Muscle of leg (tissue), 11 donors: ENCODE data around the gene PPM1J. TPM values are rescaled to one million over a fixed set of nuclear protein-coding genes. Genes with fewer than 3 reads are reported as not detected.
A peak's percentile ranks its signal among the peaks of the same experiment; 100 is the strongest.
"Not testable (repeated sequence)": the region's sequence is repeated elsewhere in the genome, so short reads cannot be mapped to it uniquely, and the experiment has no call there.

ENCODE experiments used
- DNase-seq: peaks from one replicate; pipeline ENCODE4 v3.0.0; 2013
- H3K27ac ChIP-seq: one replicate; pipeline ENCODE4 v1.5.1; 2013; ENCODE audit warnings: mild to moderate bottlenecking, low read length, control low read depth
- H3K27me3 ChIP-seq: one replicate; pipeline ENCODE4 v1.6.1; 2013; ENCODE audit warnings: low read length; ENCODE audit not compliant: control insufficient read depth, insufficient read depth
- H3K36me3 ChIP-seq: one replicate; pipeline ENCODE4 v1.6.1; 2013; ENCODE audit warnings: low read length; ENCODE audit not compliant: control insufficient read depth, insufficient read depth
- H3K4me1 ChIP-seq: one replicate; pipeline ENCODE4 v1.6.1; 2013; ENCODE audit warnings: low read length; ENCODE audit not compliant: control insufficient read depth, insufficient read depth
- H3K4me3 ChIP-seq: one replicate; pipeline ENCODE4 v1.5.1; 2013; ENCODE audit warnings: low read length, control low read depth
- H3K9me3 ChIP-seq: replicated peaks from 2 replicates; pipeline ENCODE4 v1.6.1; 2013; ENCODE audit warnings: low read depth, low read length; ENCODE audit not compliant: control insufficient read depth
- WGBS: methylation state at CpG from one replicate; pipeline ENCODE4 v1.1.5; 2013; ENCODE audit warnings: missing lambda C conversion rate; ENCODE audit not compliant: insufficient coverage; 5-methylcytosine and 5-hydroxymethylcytosine counted together
- polyA plus RNA-seq, 8 donors: library from polyadenylated mRNA; unstranded; fragments of 120-200 nt; gene quantifications; one replicate each; pipeline versions ENCODE4 v1.2.1 to v1.2.3, GENCODE V29; 2013; ENCODE audit warnings: inconsistent platforms in 1 of 8, low replicate concordance in 1 of 8; ENCODE audit not compliant: insufficient read length in 8 of 8, insufficient read depth in 1 of 8
- total RNA-seq: library from RNA; stranded (reverse); fragments of 120-200 nt; gene quantifications from one replicate; pipeline ENCODE4 v1.2.4, GENCODE V29; 2013

PPM1J gene
- total and polyA plus RNA-seq, 9 donors, result 1.0 to 3.9 (median 2.9) TPM

GRCh38 chr1:112722601-112723510, 7.7 kb upstream of the PPM1J start:
- Histone ChIP-seq H3K27me3 (peaks cover 16% of the 10 kb centered on the region), H3K9me3 (no peaks in the 10 kb centered on the region), H3K4me1 (peaks cover 20% of the 10 kb centered on the region), H3K4me3 (peak overlapping the region; percentile 25), H3K27ac (peak overlapping the region; percentile 47), H3K36me3 (no peaks in the 10 kb centered on the region)
- 6% methylated on average over 27 of the region's 35 CpGs for WGBS
- DNase-seq, result peak; percentile 61

- WGBS, result 57% methylated on average over 7 of the region's 10 CpGs
- Histone ChIP-seq H3K27ac (no peak overlapping the region), H3K27me3 (peaks cover 19% of the 10 kb centered on the region), H3K4me1 (peaks cover 20% of the 10 kb centered on the region), H3K4me3 (no peak overlapping the region), H3K9me3 (no peaks in the 10 kb centered on the region), H3K36me3 (no peaks in the 10 kb centered on the region)
- no peak for DNase-seq
Observed at GRCh38 chr1:112721966-112722524, 6.9 kb upstream of the PPM1J start.

DNA sequence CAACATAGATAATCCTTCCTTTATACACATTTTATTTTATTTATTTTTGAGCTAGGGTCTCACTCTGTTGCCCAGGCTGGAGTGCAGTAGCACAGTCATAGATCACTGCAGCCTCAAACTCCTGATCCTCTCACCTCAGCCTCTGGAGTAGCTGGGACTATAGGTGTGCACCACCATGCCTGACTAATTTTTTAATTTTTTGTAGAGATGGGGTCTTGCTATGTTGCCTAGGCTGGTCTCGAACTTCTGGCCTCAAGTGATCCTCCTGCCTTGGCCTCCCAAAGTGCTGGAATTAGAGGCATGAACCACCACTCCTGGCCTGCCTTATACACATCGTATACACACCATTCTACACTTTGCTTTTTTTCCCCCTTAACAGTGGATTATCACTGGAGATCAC, 6.2 kb upstream of the PPM1J start:
- H3K36me3 ChIP-seq, H3K9me3 ChIP-seq, H3K27ac ChIP-seq, H3K4me3 ChIP-seq, DNase-seq: not testable (repeated sequence)
- Histone ChIP-seq H3K27me3 (peaks cover 19% of the 10 kb centered on the region), H3K4me1 (peaks cover 23% of the 10 kb centered on the region)
- WGBS, result 80% methylated on average over 1 of the region's 2 CpGs

DNA sequence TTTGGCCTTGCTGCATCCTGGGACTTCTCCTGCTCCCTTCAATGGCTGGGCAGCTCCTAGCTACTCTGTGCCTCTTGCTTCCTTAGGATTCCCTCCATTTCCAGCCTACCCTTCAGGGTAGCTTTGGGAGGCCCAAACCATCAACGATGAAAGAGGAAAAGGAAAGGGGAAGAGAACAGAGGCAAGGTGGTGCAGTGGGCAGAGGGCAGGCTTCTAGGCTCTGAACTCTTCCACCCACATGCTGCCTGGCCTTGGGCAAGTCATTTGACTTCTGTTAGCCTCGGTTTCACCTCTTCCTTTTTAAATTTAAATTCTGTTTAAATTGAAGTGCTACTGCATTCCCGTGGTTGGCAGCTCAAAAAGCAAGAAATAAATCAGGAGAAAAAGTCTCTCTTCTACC, 5.7 kb upstream of the PPM1J start:
- Histone ChIP-seq H3K36me3 (no peaks in the 10 kb centered on the region), H3K9me3 (no peaks in the 10 kb centered on the region), H3K4me3 (no peak overlapping the region), H3K27ac (no peak overlapping the region), H3K27me3 (peaks cover 19% of the 10 kb centered on the region), H3K4me1 (peaks cover 28% of the 10 kb centered on the region)
- no CpG with 5 or more reads among the region's 3 CpGs for WGBS
- no peak for DNase-seq

GRCh38 chr1:112719706-112720105, 4.6 kb upstream of the PPM1J start:
- Histone ChIP-seq H3K4me1 (peaks cover 35% of the 10 kb centered on the region), H3K4me3 (no peak overlapping the region), H3K9me3 (no peaks in the 10 kb centered on the region), H3K27me3 (peaks cover 21% of the 10 kb centered on the region), H3K27ac (no peak overlapping the region), H3K36me3 (no peaks in the 10 kb centered on the region)
- WGBS, result no CpG with 5 or more reads among the region's 2 CpGs
- DNase-seq, result no peak

GRCh38 chr1:112718691-112719418, 3.7 kb upstream of the PPM1J start:
- peaks cover 44% of the 10 kb centered on the region for H3K4me1 ChIP-seq
- H3K27me3 ChIP-seq, result peaks cover 29% of the 10 kb centered on the region
- H3K9me3 ChIP-seq, result no peaks in the 10 kb centered on the region
- WGBS, result 14% methylated on average over 43 of the region's 44 CpGs
- H3K4me3 ChIP-seq, result no peak overlapping the region
- no peak overlapping the region for H3K27ac ChIP-seq
- peak; percentile 71 for DNase-seq
- H3K36me3 ChIP-seq, result no peaks in the 10 kb centered on the region

GRCh38 chr1:112717263-112717873, 2.2 kb upstream of the PPM1J start:
- no peaks in the 10 kb centered on the region for H3K36me3 ChIP-seq
- peaks cover 33% of the 10 kb centered on the region for H3K4me1 ChIP-seq
- no peaks in the 10 kb centered on the region for H3K9me3 ChIP-seq
- 67% methylated on average over 1 of the region's 2 CpGs for WGBS
- peaks cover 41% of the 10 kb centered on the region for H3K27me3 ChIP-seq
- no peak overlapping the region for H3K4me3 ChIP-seq
- no peak for DNase-seq
- no peak overlapping the region for H3K27ac ChIP-seq

- Histone ChIP-seq H3K27me3 (peaks cover 52% of the 10 kb centered on the region), H3K9me3 (no peaks in the 10 kb centered on the region), H3K27ac (peak overlapping the region; percentile 77), H3K36me3 (no peaks in the 10 kb centered on the region), H3K4me1 (peaks cover 30% of the 10 kb centered on the region), H3K4me3 (peak overlapping the region; percentile 67)
- peak; percentile 95 for DNase-seq
- WGBS, result 34% methylated on average over 6 of the region's 13 CpGs
Observed at GRCh38 chr1:112716133-112716720, 1.1 kb upstream of the PPM1J start.

- Histone ChIP-seq H3K4me3 (peak overlapping the region; percentile 67), H3K27me3 (peaks cover 57% of the 10 kb centered on the region), H3K4me1 (peaks cover 30% of the 10 kb centered on the region), H3K9me3 (no peaks in the 10 kb centered on the region), H3K36me3 (no peaks in the 10 kb centered on the region), H3K27ac (no peak overlapping the region)
- peak; percentile 54 for DNase-seq
- under 1% methylated on average over 61 of the region's 86 CpGs for WGBS
Observed at GRCh38 chr1:112714313-112715263, 544 bp downstream of the PPM1J start.
